T-helper 1 cell treated with Interleukin-12 subunit alpha and Interleukin-12 subunit beta and Interleukin-4 antibody, amounts not matched to agents 30 ng/mL and 1 ng/mL, for 36 hours (primary cell): ENCODE results near the gene C11orf24. TPM values are rescaled to one million over a fixed set of nuclear protein-coding genes. Genes with fewer than 3 reads are reported as not detected.

ENCODE experiments used
- intact Hi-C: fragments of 100-400 bp; cut with micrococcal nuclease; formaldehyde crosslinking; loops from one replicate; pipeline ENCODE4 v1.15.1; 2024
- total RNA-seq: library from RNA; stranded (reverse); gene quantifications from 2 replicates; pipeline ENCODE4 v1.2.3, GENCODE V29; 2022

The C11orf24 gene
- total RNA-seq, 1 donor from 2014 or later = 23.9 TPM

- intact Hi-C loops = loop anchor here (5.0 to 10.0 kb wide), 2 partner anchors 39 to 1402 kb away; partner anchors contain the start of genes LRP5 and LTO1
These were observed 1.4 kb upstream of the C11orf24 start for GRCh38 chr11:68273026-68273738.

DNA sequence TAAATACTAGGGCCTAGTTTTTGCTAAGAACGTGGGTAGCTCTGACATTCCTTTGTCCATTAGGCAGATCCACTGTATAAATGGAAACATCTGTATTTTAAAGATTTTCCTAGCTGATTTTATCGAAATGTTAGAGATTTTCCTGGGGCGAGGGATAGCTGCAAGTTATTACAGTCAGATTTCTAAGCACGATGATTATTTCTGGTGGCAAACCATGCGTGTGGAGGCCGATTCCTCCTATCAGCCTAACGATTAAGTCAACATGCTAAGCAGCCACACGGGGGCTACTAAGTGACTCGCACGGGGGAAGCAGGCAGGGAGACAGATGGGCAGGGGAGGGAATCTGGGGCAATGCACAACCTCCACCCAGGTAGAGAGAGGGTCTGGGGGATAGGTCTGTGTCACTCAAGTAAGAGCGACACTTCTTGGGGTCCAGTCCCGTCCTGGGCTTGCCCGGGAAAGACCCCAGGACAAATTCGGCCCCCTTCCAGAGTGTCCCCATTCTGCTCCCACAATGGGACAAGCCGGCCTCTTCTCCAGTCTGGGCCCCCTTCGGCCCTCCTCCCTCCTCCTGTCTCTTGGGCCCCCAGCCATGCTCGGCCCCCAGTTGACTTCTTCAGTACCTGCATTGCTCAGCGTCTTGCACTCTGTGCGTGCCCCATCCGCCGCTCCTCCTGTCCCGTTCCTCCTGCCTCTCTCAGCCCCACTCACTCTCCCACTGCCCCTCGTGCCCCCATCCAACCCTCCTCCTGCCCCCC is 571 bp downstream of the C11orf24 start:
- intact Hi-C loops = loop anchor here (1.0 to 10.0 kb wide), 5 partner anchors 14 to 1404 kb away; partner anchors contain the start of genes LRP5 and LTO1

- intact Hi-C loops = loop anchor here (1.0 to 10.0 kb wide), 5 partner anchors 13 to 1404 kb away; partner anchors contain the start of genes LRP5 and LTO1
These were observed 1.4 kb downstream of the C11orf24 start for GRCh38 chr11:68270196-68271022.

GRCh38 chr11:68269414-68270081 is 2.2 kb downstream of the C11orf24 start:
- intact Hi-C loops = loop anchor here (5.0 to 10.0 kb wide), 2 partner anchors 43 to 1405 kb away; partner anchors contain the start of genes LRP5 and LTO1

DNA sequence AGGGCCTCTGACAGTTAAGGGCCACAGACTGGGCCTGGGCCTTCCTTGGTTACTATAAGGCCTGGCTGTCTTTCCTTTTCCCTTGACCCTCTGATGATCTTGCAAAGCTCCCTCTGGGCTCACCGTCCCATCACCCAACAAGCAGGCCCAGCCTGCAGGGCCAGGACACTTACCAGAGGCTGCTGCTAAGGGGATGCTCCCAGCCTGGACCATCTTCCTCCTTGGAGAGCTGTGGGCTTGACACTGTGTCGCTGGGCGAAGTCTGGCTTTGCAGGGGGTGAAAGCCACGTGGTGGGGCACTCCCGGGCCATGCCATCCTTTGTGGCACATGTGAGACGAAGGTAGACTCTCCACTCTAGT is 3.9 kb downstream of the C11orf24 start:
- intact Hi-C loops = no loop called here

DNA sequence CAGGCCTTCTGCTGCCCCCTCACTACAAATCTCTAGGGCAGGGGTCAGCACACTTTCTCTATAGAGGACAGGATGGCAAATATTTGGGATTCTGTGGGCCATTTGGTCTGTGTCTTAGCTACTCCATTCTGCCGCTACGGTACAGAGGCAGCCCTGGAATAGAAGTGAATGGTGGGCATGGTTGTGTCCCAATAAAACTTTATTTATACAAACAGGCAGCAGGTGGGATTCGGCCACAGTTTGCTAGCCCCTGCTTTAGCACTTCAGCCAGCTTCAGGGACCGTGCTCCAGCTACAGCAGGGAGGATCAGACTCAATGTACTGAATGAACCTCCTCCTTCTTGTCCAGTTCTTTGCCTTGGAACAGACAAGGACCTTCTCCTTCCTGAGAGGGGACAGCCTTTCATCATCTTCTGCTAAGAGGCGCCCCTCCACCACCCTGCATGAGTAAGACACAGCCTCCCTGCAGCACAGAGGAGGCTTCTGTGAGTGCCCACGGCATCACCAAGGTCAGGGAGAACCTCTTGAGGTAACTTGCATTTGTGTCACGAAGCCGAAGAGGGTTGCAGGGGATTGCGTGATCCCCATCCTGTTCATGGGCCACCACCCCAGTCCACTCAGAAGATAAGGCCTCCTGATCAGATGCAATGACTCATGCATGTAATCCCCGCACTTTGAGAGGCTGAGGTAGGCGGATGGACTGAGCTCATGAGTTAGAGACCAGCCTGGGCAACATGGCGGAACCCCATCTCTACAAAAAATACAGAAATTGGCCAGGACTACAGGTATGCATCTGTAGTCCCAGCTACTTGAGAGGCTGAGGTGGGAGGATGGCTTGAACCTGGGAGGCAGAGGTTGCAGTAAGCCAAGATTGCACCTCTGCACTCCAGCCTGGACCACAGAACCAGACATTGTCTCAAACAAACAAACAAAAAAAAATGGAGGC is 4.6 kb downstream of the C11orf24 start:
- intact Hi-C loops = no loop called here

GRCh38 chr11:68266121-68266891 is 5.5 kb downstream of the C11orf24 start:
- intact Hi-C loops = no loop called here

DNA sequence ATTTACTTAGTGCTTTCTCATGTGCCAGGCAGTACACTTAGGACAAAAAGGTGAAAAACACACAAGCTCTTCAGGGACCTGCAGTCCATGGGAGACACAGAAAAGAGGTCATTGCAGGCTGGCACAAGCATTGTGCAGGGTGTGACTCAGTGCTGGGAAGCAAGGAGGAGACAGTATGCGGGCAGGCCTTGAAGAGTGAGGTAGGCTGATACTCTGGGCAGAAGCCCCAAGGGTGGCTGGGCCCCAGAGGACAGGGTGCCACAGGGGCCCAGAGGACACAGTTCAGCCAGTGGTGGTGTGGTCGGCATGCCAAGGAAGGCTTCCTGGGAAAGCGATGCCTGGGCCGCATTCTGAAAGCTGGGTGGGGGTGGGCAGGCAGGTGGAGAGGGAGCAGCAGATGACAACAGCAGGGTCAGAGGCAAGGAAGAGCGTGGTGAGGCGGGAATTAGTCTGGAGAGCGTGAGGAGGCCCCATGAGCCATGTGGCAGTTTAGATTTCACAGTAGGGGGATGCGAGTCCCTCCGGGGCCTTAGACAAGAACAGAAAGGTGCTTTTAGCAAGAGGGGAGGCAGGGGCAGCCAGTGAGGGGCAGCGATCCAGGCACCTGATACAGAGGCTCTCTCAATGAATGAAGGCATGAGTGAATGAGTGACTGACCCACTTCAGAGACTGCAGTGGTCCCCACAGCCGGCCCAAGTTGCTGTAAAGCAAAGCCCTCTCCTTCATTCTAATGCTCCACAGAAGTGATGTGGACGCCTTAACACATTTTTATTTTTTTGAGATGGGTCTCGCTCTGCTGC is 6.8 kb downstream of the C11orf24 start:
- intact Hi-C loops = no loop called here

- intact Hi-C loops = no loop called here
These were observed 7.5 kb downstream of the C11orf24 start for GRCh38 chr11:68264244-68264643.

DNA sequence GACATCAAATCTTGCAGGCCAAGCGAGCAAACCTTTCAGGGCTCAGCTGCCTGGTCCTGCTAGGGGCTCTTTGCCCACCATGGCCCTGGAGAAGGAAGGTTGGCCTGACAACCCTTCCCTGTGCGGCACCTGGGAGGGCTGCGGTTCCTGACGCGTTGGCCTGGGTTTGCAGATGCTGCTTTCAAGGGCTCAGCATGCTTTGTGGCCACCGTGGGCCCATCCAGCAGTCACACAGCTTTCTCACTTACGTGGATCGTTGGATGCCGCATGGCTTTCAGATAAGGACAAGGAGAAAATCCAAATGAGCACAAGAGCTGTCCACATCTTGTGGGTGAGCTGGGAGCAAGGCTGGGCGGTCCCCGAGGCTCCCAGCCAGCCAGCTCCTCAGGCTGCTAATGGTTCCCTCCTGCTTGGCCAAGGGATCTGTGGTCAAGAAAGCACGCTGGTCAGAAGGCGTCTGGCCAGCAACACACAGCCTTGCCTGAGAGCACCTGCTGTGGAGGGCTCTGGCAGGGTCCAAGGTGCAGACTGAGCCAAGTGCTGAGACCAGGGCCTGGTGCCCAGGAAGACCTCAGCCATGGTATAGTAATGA is 8.2 kb downstream of the C11orf24 start:
- intact Hi-C loops = no loop called here

DNA sequence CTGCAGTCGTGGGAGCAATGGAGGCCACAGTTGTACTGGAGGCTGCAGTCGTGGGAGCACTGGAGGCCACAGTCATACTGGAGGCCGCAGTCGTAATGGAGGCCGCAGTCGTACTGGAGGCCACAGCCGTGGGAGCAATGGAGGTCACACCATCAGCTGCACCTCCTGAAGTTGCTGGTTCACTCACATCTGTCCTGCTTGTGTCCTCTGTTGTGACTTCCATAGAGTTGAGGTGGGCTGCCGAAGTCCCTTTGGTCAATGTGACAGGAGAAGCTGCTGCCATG is 9.3 kb downstream of the C11orf24 start:
- intact Hi-C loops = no loop called here

GRCh38 chr11:68261749-68262543 is 9.8 kb downstream of the C11orf24 start:
- intact Hi-C loops = no loop called here

DNA sequence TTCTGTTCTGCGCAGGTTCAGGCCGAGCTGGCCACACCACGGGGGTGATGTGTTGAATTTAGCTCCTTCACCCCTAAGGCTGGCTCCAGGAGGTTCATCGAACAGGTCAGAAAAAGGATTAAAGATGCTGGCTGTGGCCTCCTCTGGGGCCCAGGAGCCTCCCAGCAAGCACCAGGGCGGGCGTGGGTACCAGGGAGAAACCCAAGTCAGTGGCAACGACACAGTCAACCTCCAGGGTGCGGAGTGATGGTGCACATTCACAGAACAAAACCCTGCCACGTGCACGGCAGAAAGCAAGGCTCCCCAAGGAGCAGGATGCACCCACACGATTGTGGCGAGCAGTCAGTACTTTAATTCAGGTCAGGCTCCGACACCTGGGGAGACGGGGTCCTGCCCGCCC is 10.8 kb downstream of the C11orf24 start:
- intact Hi-C loops = no loop called here

DNA sequence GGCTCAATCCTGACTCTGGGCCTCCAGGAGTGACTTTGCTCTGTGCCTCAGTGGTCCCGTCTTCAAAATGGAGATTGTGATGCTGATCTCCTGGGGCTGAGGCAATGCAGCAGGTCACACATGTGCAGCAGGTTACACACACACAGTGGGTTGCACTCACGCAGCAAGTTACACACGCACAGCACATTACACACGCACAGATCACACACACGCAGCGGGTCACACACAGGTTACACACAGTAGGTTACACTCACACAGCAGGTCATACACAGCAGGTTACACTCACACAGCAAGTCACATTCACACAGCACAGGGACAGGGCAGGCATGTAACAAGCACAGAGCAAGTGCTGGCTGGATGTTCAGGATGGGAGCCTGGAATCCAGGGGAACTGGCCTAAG is 11.3 kb downstream of the C11orf24 start:
- intact Hi-C loops = no loop called here

DNA sequence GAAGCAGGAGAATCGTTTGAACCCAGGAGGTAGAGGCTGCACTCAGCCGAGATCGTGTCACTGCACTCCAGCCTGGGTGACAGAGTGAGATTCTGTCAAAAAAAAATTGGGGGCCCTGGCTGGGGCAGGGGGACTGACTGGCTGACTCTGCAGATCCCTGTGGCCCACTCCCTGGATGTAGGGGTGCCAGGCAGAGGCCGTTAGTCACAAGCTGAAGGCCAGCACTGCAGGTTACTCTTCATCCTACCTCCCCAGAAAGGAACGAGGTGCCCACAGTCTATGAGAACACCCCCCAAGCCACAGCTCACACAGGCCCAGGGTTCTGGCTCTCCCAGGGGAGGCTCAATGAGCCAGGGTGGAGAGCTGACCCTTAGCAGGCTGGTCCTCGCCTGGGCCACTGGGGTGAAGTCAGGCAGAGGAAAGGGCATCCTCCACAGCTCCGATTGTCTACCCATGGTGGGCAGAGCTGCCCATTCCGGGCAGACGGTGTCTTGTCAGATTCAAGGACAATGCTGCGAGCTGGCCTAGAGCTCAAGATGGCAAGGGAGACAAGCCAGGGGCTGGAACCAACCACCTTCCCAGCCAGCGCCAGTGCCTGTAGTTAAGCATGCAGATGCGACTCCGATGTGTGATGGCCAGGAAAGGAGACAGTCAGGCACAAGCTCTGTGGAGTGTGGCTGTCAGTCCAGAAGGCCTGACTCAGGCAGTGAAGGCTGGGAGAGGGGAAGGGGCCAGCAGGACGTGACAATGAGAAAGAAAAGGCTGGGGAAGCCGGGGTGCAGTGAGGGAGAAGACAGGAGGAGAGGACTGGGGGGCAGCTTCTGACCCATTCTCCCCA is 12.4 kb downstream of the C11orf24 start:
- intact Hi-C loops = no loop called here

DNA sequence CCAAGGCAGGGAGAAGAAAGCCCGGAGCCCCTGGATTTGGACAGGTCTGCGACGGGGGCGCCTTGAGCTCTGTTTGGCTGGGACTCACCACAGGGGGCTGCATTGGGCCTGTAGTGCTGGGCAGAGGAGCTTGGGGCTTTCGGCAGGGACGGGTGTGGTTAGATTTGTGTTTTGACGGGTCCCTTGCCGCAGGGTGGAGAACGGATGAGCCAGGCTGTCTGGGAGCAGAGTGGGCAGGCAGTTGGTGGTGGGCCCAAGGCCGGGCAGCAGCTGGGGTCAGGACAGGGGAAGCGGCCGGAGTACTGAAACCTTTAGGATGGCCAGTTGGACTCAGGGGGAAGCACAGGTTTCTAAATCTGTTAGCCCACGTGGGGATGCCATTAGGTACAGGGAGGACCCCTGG is 13.4 kb downstream of the C11orf24 start:
- intact Hi-C loops = no loop called here
